SH-SY5Y (cell line): ENCODE results near the gene MSMO1.

Experiments used
- GATA2 ChIP-seq: IDR thresholded peaks from 2 replicates; pipeline ENCODE4 v1.6.1; 2011; ENCODE audit warnings: mild to moderate bottlenecking, low read depth, low read length
- GATA3 ChIP-seq: IDR thresholded peaks from 2 replicates; pipeline ENCODE4 v1.6.1; 2011; ENCODE audit warnings: low read depth, mild to moderate bottlenecking, low read length, moderate library complexity

MSMO1 gene

GRCh38 chr4:165319030-165319429 lies 8.4 kb upstream of the MSMO1 start:
- TF ChIP-seq GATA2 (no peak), GATA3 (no peak)

GRCh38 chr4:165319509-165319908 lies 8.0 kb upstream of the MSMO1 start:
- TF ChIP-seq GATA3 (no peak), GATA2 (no peak)

- TF ChIP-seq GATA3: no peak
- TF ChIP-seq GATA2: no peak
Measured at GRCh38 chr4:165324236-165324917, 3.1 kb upstream of the MSMO1 start.

- TF ChIP-seq GATA2 (no peak), GATA3 (no peak)
Measured at GRCh38 chr4:165324918-165325304, 2.6 kb upstream of the MSMO1 start.

GRCh38 chr4:165325732-165326512 lies 1.5 kb upstream of the MSMO1 start:
- TF ChIP-seq GATA3 (no peak), GATA2 (no peak)

GRCh38 chr4:165326831-165327210 lies 648 bp upstream of the MSMO1 start:
- TF ChIP-seq GATA3 (no peak), GATA2 (no peak)

- TF ChIP-seq GATA3 (no peak), GATA2 (no peak)
Measured at GRCh38 chr4:165328101-165328425, 594 bp downstream of the MSMO1 start.

- TF ChIP-seq GATA3 (no peak), GATA2 (no peak)
Measured at GRCh38 chr4:165328708-165329107, 1.2 kb downstream of the MSMO1 start.

- TF ChIP-seq GATA2 (no peak), GATA3 (no peak)
Measured at GRCh38 chr4:165330071-165330470, 2.6 kb downstream of the MSMO1 start.

- TF ChIP-seq GATA2 (no peak), GATA3 (no peak)
Measured at GRCh38 chr4:165330666-165331065, 3.2 kb downstream of the MSMO1 start.

- TF ChIP-seq GATA2: no peak
- no peak for TF ChIP-seq GATA3
Measured at GRCh38 chr4:165331359-165331758, 3.9 kb downstream of the MSMO1 start.

- no peak for TF ChIP-seq GATA3
- no peak for TF ChIP-seq GATA2
Measured at GRCh38 chr4:165331823-165332222, 4.4 kb downstream of the MSMO1 start.

- TF ChIP-seq GATA2 (no peak), GATA3 (no peak)
Measured at GRCh38 chr4:165332502-165332901, 5.0 kb downstream of the MSMO1 start.

- TF ChIP-seq GATA2: no peak
Measured at GRCh38 chr4:165335163-165335703, 7.8 kb downstream of the MSMO1 start.

- TF ChIP-seq GATA2 (no peak), GATA3 (no peak)
Measured at GRCh38 chr4:165336743-165337142, 9.3 kb downstream of the MSMO1 start.
